Caco-2 (cell line): Measurements from ENCODE around the gene TAF8. TPM values are rescaled to one million over a fixed set of nuclear protein-coding genes. Genes with fewer than 3 reads are reported as not detected.

ENCODE experiments used
- BruUV-seq: library from RNA; stranded (reverse); fragments of 400-500 nt; replicated peaks from 2 replicates; lab custom pipeline; 2021; lab: Mats Ljungman, UMichigan
- CTCF ChIA-PET: fragments of 300-600 bp; sonication (Branson Sonifier 250); formaldehyde crosslinking; loops from one replicate; lab custom pipeline; 2022; ENCODE audit warnings: antibody characterized with exemption; lab: Charles Lee
- POLR2A ChIA-PET: fragments of 300-600 bp; sonication (Branson Sonifier 250); formaldehyde crosslinking; loops from one replicate; lab custom pipeline; 2022; ENCODE audit warnings: antibody characterized with exemption; lab: Charles Lee
- DNase-seq, 2 experiments: peaks; one replicate each; pipeline versions ENCODE4 v3.0.0 to v3.0.0-alpha.2; 2020 to 2022
- H3K27me3 ChIP-seq: replicated peaks from 2 replicates; pipeline ENCODE4 v1.6.0; 2011; ENCODE audit warnings: low read length; ENCODE audit not compliant: control insufficient read depth, insufficient read depth
- H3K36me3 ChIP-seq: 2 replicates; pipeline ENCODE4 v1.5.1; 2011; ENCODE audit warnings: low read length; ENCODE audit not compliant: control insufficient read depth, insufficient read depth
- H3K4me1 ChIP-seq: fragments of 250-450 bp; sonication (Bioruptor Pico); 2 replicates; pipeline ENCODE4 v1.5.1; 2020; ENCODE audit warnings: mild to moderate bottlenecking
- H3K4me3 ChIP-seq: 2 replicates; pipeline ENCODE4 v1.5.1; 2011; ENCODE audit warnings: low read depth, mild to moderate bottlenecking, control low read depth, low read length
- H3K9me3 ChIP-seq: fragments of 250-450 bp; sonication (Bioruptor Pico); 2 replicates; pipeline ENCODE4 v1.5.1; 2020; ENCODE audit warnings: mild to moderate bottlenecking, moderate library complexity
- H3K27ac Mint-ChIP-seq: one replicate; pipeline ENCODE4 v1.8.0; 2022; ENCODE audit warnings: mixed read lengths; ENCODE audit not compliant: unreplicated experiment
- H3K27me3 Mint-ChIP-seq: one replicate; pipeline ENCODE4 v1.8.0; 2022; ENCODE audit warnings: mixed read lengths; ENCODE audit not compliant: insufficient read depth, unreplicated experiment
- H3K36me3 Mint-ChIP-seq: one replicate; pipeline ENCODE4 v1.8.0; 2022; ENCODE audit warnings: mild to moderate bottlenecking, mixed read lengths; ENCODE audit not compliant: insufficient read depth, unreplicated experiment
- H3K4me1 Mint-ChIP-seq: one replicate; pipeline ENCODE4 v1.8.0; 2022; ENCODE audit warnings: low read depth, mixed read lengths; ENCODE audit not compliant: unreplicated experiment
- H3K4me3 Mint-ChIP-seq: one replicate; pipeline ENCODE4 v1.8.0; 2022; ENCODE audit warnings: mild to moderate bottlenecking, moderate library complexity, mixed read lengths; ENCODE audit not compliant: unreplicated experiment
- H3K9me3 Mint-ChIP-seq: one replicate; pipeline ENCODE4 v1.8.0; 2022; ENCODE audit warnings: mixed read lengths; ENCODE audit not compliant: unreplicated experiment
- CTCF ChIP-seq, 2 experiments: fragments of 200-600 bp in 1 of 2; IDR thresholded peaks; 1 replicate in 1 of 2; 2 replicates in 1 of 2; pipeline versions ENCODE4 v1.5.1 to v1.8.0; 2011 to 2022; ENCODE audit warnings: antibody characterized with exemption in 1 of 2, control low read depth in 1 of 2, inconsistent platforms in 1 of 2, low read depth in 1 of 2, low read length in 1 of 2, mild to moderate bottlenecking in 1 of 2, moderate library complexity in 1 of 2; ENCODE audit not compliant: insufficient read depth in 1 of 2, severe bottlenecking in 1 of 2, unreplicated experiment in 1 of 2
- intact Hi-C: fragments of 100-400 bp; cut with micrococcal nuclease; formaldehyde crosslinking; loops from one replicate; pipeline ENCODE4 v1.10.0; 2022; ENCODE audit not compliant: unreplicated experiment
- total RNA-seq: library from RNA; stranded (reverse); gene quantifications from 2 replicates; pipeline ENCODE4 v1.2.3, GENCODE V29; 2022

The TAF8 gene
- total RNA-seq, 1 experiment from 2014 or later: 37.7 TPM

- Mint-ChIP-seq H3K4me1 (peaks cover 15% of the 10 kb centered on the region), H3K36me3 (peaks cover 78% of the 10 kb centered on the region), H3K27ac (peak overlapping the region; percentile 25), H3K9me3 (no peaks in the 10 kb centered on the region), H3K27me3 (no peaks in the 10 kb centered on the region), H3K4me3 (no peak overlapping the region)
- Histone ChIP-seq H3K9me3 (no peaks in the 10 kb centered on the region), H3K4me3 (no peak overlapping the region), H3K4me1 (peaks cover 25% of the 10 kb centered on the region), H3K27me3 (no peaks in the 10 kb centered on the region), H3K36me3 (no peaks in the 10 kb centered on the region; the same call in none of the 2 replicates)
- CTCF ChIA-PET: interaction anchor here (0.6 to 0.7 kb wide), 4 partner anchors 96 to 384 kb away, joined by 3 to 6 read pairs (median 4); no protein-coding TSS in a partner anchor
- BruUV-seq: no TSS peak
- intact Hi-C loops: loop anchor here (2.0 kb wide), 1 partner anchor 18 kb away; no protein-coding TSS in a partner anchor
- DNase-seq: peak; percentile 64 to 81
- POLR2A ChIA-PET: interaction anchor here (0.6 to 1.1 kb wide), 6 partner anchors 10 to 602 kb away, joined by 3 to 19 read pairs (median 5); partner anchors contain the start of gene C6orf132
- no peak for TF ChIP-seq CTCF (IDR thresholded peaks at IDR 0.05; ENCODE audit: insufficient read depth in 1 of 2, low read depth in 1 of 2, low read length in 1 of 2, severe bottlenecking in 1 of 2, unreplicated experiment in 1 of 2)
These were observed 68.1 kb downstream of the TAF8 start for GRCh38 chr6:42118162-42119001.

- H3K27ac Mint-ChIP-seq: peak overlapping the region; percentile 79
- TF ChIP-seq CTCF (IDR thresholded peaks at IDR 0.05; ENCODE audit: insufficient read depth in 1 of 2, low read depth in 1 of 2, low read length in 1 of 2, severe bottlenecking in 1 of 2, unreplicated experiment in 1 of 2): no peak
- peaks cover 88% of the 10 kb centered on the region for H3K36me3 Mint-ChIP-seq
- no peak for DNase-seq
- H3K4me3 Mint-ChIP-seq: no peak overlapping the region
- Histone ChIP-seq H3K36me3 (peaks cover 3% of the 10 kb centered on the region), H3K9me3 (no peaks in the 10 kb centered on the region), H3K4me3 (no peak overlapping the region), H3K4me1 (peaks cover 13% of the 10 kb centered on the region), H3K27me3 (no peaks in the 10 kb centered on the region)
- no peaks in the 10 kb centered on the region for H3K27me3 Mint-ChIP-seq
- ChIA-PET CTCF (interaction anchor here (1.1 kb wide), 1 partner anchor 16 kb away, joined by 3 read pairs; no protein-coding TSS in a partner anchor), POLR2A (interaction anchor here (0.6 kb wide), 2 partner anchors 14 to 35 kb away, joined by 3 to 12 read pairs; no protein-coding TSS in a partner anchor)
- no peaks in the 10 kb centered on the region for H3K9me3 Mint-ChIP-seq
- intact Hi-C loops: no loop called here
- BruUV-seq: no TSS peak
- peaks cover 18% of the 10 kb centered on the region for H3K4me1 Mint-ChIP-seq
These were observed 70.9 kb downstream of the TAF8 start for GRCh38 chr6:42120895-42121865.
